H9 (cell line): Measurements from ENCODE around the gene ANKRD16. TPM values are rescaled to one million over a fixed set of nuclear protein-coding genes. Genes with fewer than 3 reads are reported as not detected.

Source experiments
- DNase-seq: peaks from one replicate; pipeline ENCODE4 v3.0.0-alpha.2; 2017
- H2AFZ ChIP-seq: one replicate; pipeline ENCODE4 v1.6.1; 2013; ENCODE audit warnings: mild to moderate bottlenecking, low read length, control low read depth, moderate library complexity
- H2AK5ac ChIP-seq: 2 replicates; pipeline ENCODE4 v1.6.1; 2013; ENCODE audit warnings: low read length, control low read depth, mixed read lengths; ENCODE audit not compliant: insufficient read length
- H2BK120ac ChIP-seq: one replicate; pipeline ENCODE4 v1.6.1; 2013; ENCODE audit warnings: low read depth, mild to moderate bottlenecking, low read length, control low read depth, inconsistent platforms; ENCODE audit not compliant: poor library complexity, severe bottlenecking
- H2BK12ac ChIP-seq: 2 replicates; pipeline ENCODE4 v1.6.1; 2013; ENCODE audit warnings: low read length, control low read depth, mixed read lengths, low read depth; ENCODE audit not compliant: insufficient read length
- H2BK15ac ChIP-seq: 2 replicates; pipeline ENCODE4 v1.6.1; 2013; ENCODE audit warnings: low read depth, low read length, control low read depth
- H2BK20ac ChIP-seq: one replicate; pipeline ENCODE4 v1.6.1; 2013; ENCODE audit warnings: low read depth, mild to moderate bottlenecking, low read length, control low read depth, inconsistent platforms; ENCODE audit not compliant: poor library complexity, severe bottlenecking
- H2BK5ac ChIP-seq: 2 replicates; pipeline ENCODE4 v1.6.1; 2013; ENCODE audit warnings: low read length, control low read depth, mixed read lengths; ENCODE audit not compliant: insufficient read length
- H3K14ac ChIP-seq: 2 replicates; pipeline ENCODE4 v1.6.1; 2013; ENCODE audit warnings: low read length, control low read depth; ENCODE audit not compliant: insufficient read depth
- H3K18ac ChIP-seq: 2 replicates; pipeline ENCODE4 v1.6.1; 2013; ENCODE audit warnings: low read depth, mild to moderate bottlenecking, mixed read lengths, low read length, control low read depth; ENCODE audit not compliant: insufficient read length
- H3K23ac ChIP-seq: 2 replicates; pipeline ENCODE4 v1.6.1; 2013; ENCODE audit warnings: low read length, control low read depth, mixed read lengths, low read depth; ENCODE audit not compliant: insufficient read length
- H3K23me2 ChIP-seq: 2 replicates; pipeline ENCODE4 v1.6.1; 2013; ENCODE audit warnings: low read depth, mild to moderate bottlenecking, mixed read lengths, low read length, control low read depth; ENCODE audit not compliant: insufficient read length, poor library complexity, severe bottlenecking
- H3K27ac ChIP-seq: 2 replicates; pipeline ENCODE4 v1.5.1; 2013; ENCODE audit warnings: low read length, control low read depth, mixed read lengths, low read depth; ENCODE audit not compliant: insufficient read length
- H3K27me3 ChIP-seq: 2 replicates; pipeline ENCODE4 v1.6.1; 2013; ENCODE audit warnings: low read length, control low read depth, inconsistent platforms; ENCODE audit not compliant: insufficient read depth
- H3K4ac ChIP-seq: 2 replicates; pipeline ENCODE4 v1.6.1; 2013; ENCODE audit warnings: low read depth, mild to moderate bottlenecking, control low read depth, inconsistent platforms, low read length, moderate library complexity
- H3K4me1 ChIP-seq: 2 replicates; pipeline ENCODE4 v1.6.1; 2013; ENCODE audit warnings: low read length, control low read depth, inconsistent platforms; ENCODE audit not compliant: insufficient read depth
- H3K4me2 ChIP-seq: 2 replicates; pipeline ENCODE4 v1.6.1; 2013; ENCODE audit warnings: low read length, control low read depth, mixed read lengths; ENCODE audit not compliant: insufficient read length, insufficient read depth
- H3K56ac ChIP-seq: 2 replicates; pipeline ENCODE4 v1.6.1; 2013; ENCODE audit warnings: low read depth, mild to moderate bottlenecking, mixed read lengths, low read length, control low read depth; ENCODE audit not compliant: insufficient read length
- H3K79me1 ChIP-seq: 2 replicates; pipeline ENCODE4 v1.6.1; 2013; ENCODE audit warnings: low read depth, mild to moderate bottlenecking, moderate library complexity, low read length, control low read depth, inconsistent platforms; ENCODE audit not compliant: insufficient read depth, poor library complexity, severe bottlenecking
- H3K79me2 ChIP-seq: 2 replicates; pipeline ENCODE4 v1.6.1; 2013; ENCODE audit warnings: low read length, control low read depth, inconsistent platforms; ENCODE audit not compliant: insufficient read depth
- H3K9ac ChIP-seq: 2 replicates; pipeline ENCODE4 v1.6.1; 2013; ENCODE audit warnings: low read length, control low read depth, mixed read lengths; ENCODE audit not compliant: insufficient read length; ENCODE audit errors: extremely low read depth
- H3K9me3 ChIP-seq: one replicate; pipeline ENCODE4 v1.6.1; 2013; ENCODE audit warnings: low read depth, low read length, inconsistent platforms; ENCODE audit not compliant: control insufficient read depth
- H3T11ph ChIP-seq: one replicate; pipeline ENCODE4 v1.6.1; 2013; ENCODE audit warnings: mild to moderate bottlenecking, low read length, control low read depth, inconsistent platforms
- H4K20me1 ChIP-seq: one replicate; pipeline ENCODE4 v1.6.1; 2013; ENCODE audit not compliant: control insufficient read depth, insufficient read length, insufficient read depth
- H4K5ac ChIP-seq: 2 replicates; pipeline ENCODE4 v1.6.1; 2013; ENCODE audit warnings: low read depth, mild to moderate bottlenecking, mixed read lengths, low read length, control low read depth; ENCODE audit not compliant: insufficient read length
- H4K8ac ChIP-seq: replicated peaks from 2 replicates; pipeline ENCODE4 v1.6.1; 2013; ENCODE audit warnings: low read length, control low read depth, mixed read lengths, low read depth; ENCODE audit not compliant: insufficient read length
- H4K91ac ChIP-seq: 2 replicates; pipeline ENCODE4 v1.6.1; 2013; ENCODE audit warnings: low read depth, mild to moderate bottlenecking, moderate library complexity, mixed read lengths, low read length, control low read depth; ENCODE audit not compliant: insufficient read length
- H3K27ac Mint-ChIP-seq, 3 experiments: 2 replicates in 2 of 3; 3 replicates in 1 of 3; pipeline ENCODE4 v1.8.0; 2020 to 2021; ENCODE audit warnings: mixed read lengths in 3 of 3, mild to moderate bottlenecking in 1 of 3, moderate library complexity in 1 of 3
- H3K27me3 Mint-ChIP-seq: 2 replicates; pipeline ENCODE4 v1.8.0; 2021; ENCODE audit warnings: low read depth, mild to moderate bottlenecking, moderate library complexity, mixed read lengths
- H3K36me3 Mint-ChIP-seq, 3 experiments: 2 replicates in 2 of 3; 3 replicates in 1 of 3; pipeline ENCODE4 v1.8.0; 2020 to 2021; ENCODE audit warnings: low read depth in 3 of 3, mixed read lengths in 3 of 3; ENCODE audit not compliant: insufficient read depth in 1 of 3
- H3K4me1 Mint-ChIP-seq, 2 experiments: 2 replicates each; pipeline ENCODE4 v1.8.0; 2020; ENCODE audit warnings: mixed read lengths in 2 of 2
- H3K4me3 Mint-ChIP-seq, 2 experiments: 2 replicates in 1 of 2; 3 replicates in 1 of 2; pipeline ENCODE4 v1.8.0; 2020 to 2021; ENCODE audit warnings: mild to moderate bottlenecking in 2 of 2, mixed read lengths in 2 of 2, moderate library complexity in 1 of 2
- H3K9me3 Mint-ChIP-seq, 2 experiments: 2 replicates in 1 of 2; 3 replicates in 1 of 2; pipeline ENCODE4 v1.8.0; 2020; ENCODE audit warnings: mild to moderate bottlenecking in 2 of 2, mixed read lengths in 2 of 2, moderate library complexity in 1 of 2
- CTCF ChIP-seq: fragments of 200-600 bp; sonication (generic); conservative IDR thresholded peaks from 3 replicates; pipeline ENCODE4 v1.8.0; 2021; ENCODE audit warnings: antibody characterized with exemption, mild to moderate bottlenecking
- total RNA-seq: library from RNA; stranded (reverse); gene quantifications from 2 replicates; pipeline ENCODE4 v1.2.1, GENCODE V29; 2021

ANKRD16 gene
- total RNA-seq, 1 experiment from 2014 or later: 11.4 TPM

DNA sequence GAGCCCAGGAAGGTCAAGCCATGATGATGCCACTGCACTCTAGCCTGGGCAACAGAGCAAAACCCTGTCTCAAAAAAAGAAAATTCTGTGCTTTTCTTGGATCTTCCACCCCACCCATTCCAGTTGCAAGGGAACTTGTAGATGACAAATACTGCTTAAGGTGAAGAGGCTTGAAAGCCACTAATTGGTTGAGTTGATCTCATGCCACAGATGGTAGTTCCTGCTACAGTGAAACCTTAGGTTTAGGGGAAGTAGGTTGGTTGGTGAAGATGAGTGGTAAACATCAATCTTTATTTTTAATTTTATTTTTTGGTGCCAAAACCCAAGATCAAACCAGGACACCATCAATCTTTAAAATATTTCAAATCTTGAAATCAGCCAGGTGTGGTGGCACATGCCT is 73.5 kb downstream of the ANKRD16 start:
- H2BK5ac ChIP-seq: no peak overlapping the region
- no peaks in the 10 kb centered on the region for H3K79me1 ChIP-seq
- H3K18ac ChIP-seq: no peak overlapping the region
- H3K27me3 ChIP-seq: no peaks in the 10 kb centered on the region
- H3K27ac Mint-ChIP-seq: no peak overlapping the region
- H2BK120ac ChIP-seq: no peak overlapping the region
- H3T11ph ChIP-seq: no peak overlapping the region
- H3K9me3 ChIP-seq: no peaks in the 10 kb centered on the region
- no peak overlapping the region for H2BK12ac ChIP-seq
- no peak overlapping the region for H3K9ac ChIP-seq
- H4K91ac ChIP-seq: no peak overlapping the region
- DNase-seq: no peak
- no peaks in the 10 kb centered on the region for H4K20me1 ChIP-seq
- H4K5ac ChIP-seq: no peak overlapping the region
- H2AK5ac ChIP-seq: no peak overlapping the region
- no peak overlapping the region for H2BK20ac ChIP-seq
- no peak overlapping the region for H3K4me2 ChIP-seq
- H3K27me3 Mint-ChIP-seq: peaks cover 3% of the 10 kb centered on the region
- H2AFZ ChIP-seq: no peak overlapping the region
- H3K23ac ChIP-seq: no peak overlapping the region
- H3K36me3 Mint-ChIP-seq: peaks cover 5 to 9% (median 7%) of the 10 kb centered on the region in 3 experiments; a peak in 5 of 7 replicates
- no peaks in the 10 kb centered on the region for H3K4me1 ChIP-seq
- H3K27ac ChIP-seq: no peak overlapping the region
- H4K8ac ChIP-seq: no peak overlapping the region
- H3K23me2 ChIP-seq: peaks cover 4% of the 10 kb centered on the region
- no peak overlapping the region for H3K4me3 Mint-ChIP-seq
- peaks cover 14% of the 10 kb centered on the region; the same call in 1 of the 2 replicates for H3K79me2 ChIP-seq
- H3K14ac ChIP-seq: no peak overlapping the region
- peaks cover 11 to 18% of the 10 kb centered on the region in 2 experiments for H3K4me1 Mint-ChIP-seq
- no peak overlapping the region for H2BK15ac ChIP-seq
- no peaks in the 10 kb centered on the region; a peak in 2 of 5 replicates for H3K9me3 Mint-ChIP-seq
- H3K4ac ChIP-seq: no peak overlapping the region
- no peak overlapping the region for H3K56ac ChIP-seq
- TF ChIP-seq CTCF: no peak
